Head of caudate nucleus (tissue), 42 donors: ENCODE measurements around the gene MUC20.
"Not testable (repeated sequence)": the region's sequence is repeated elsewhere in the genome, so short reads cannot be mapped to it uniquely, and the experiment has no call there.

Source experiments
- DNase-seq, 42 donors: peaks; one replicate each; pipeline versions ENCODE4 v3.0.0 to v3.0.0-alpha.2; 2020 to 2021; ENCODE audit warnings: mixed read lengths in 7 of 42
- intact Hi-C: fragments of 100-400 bp; cut with DNase I; formaldehyde crosslinking; loops from one replicate; pipeline ENCODE4 v1.15.0; 2022

Gene MUC20

GRCh38 chr3:195692354-195692685 is 28.5 kb upstream of the MUC20 start:
- intact Hi-C loops = no loop called here
- DNase-seq = no peak

GRCh38 chr3:195692781-195693427 is 27.9 kb upstream of the MUC20 start:
- DNase-seq = no peak
- intact Hi-C loops = no loop called here

GRCh38 chr3:195693428-195694216 is 27.2 kb upstream of the MUC20 start:
- intact Hi-C loops = no loop called here
- no peak for DNase-seq

- intact Hi-C loops = not testable (repeated sequence)
- DNase-seq = peak in 1 of 42 donors; percentile 2
Observed at GRCh38 chr3:195694217-195695076, 26.3 kb upstream of the MUC20 start.

GRCh38 chr3:195696632-195697278 is 24.0 kb upstream of the MUC20 start:
- DNase-seq = peak in 2 of 42 donors; percentile 21 to 40
- intact Hi-C loops = no loop called here

DNA sequence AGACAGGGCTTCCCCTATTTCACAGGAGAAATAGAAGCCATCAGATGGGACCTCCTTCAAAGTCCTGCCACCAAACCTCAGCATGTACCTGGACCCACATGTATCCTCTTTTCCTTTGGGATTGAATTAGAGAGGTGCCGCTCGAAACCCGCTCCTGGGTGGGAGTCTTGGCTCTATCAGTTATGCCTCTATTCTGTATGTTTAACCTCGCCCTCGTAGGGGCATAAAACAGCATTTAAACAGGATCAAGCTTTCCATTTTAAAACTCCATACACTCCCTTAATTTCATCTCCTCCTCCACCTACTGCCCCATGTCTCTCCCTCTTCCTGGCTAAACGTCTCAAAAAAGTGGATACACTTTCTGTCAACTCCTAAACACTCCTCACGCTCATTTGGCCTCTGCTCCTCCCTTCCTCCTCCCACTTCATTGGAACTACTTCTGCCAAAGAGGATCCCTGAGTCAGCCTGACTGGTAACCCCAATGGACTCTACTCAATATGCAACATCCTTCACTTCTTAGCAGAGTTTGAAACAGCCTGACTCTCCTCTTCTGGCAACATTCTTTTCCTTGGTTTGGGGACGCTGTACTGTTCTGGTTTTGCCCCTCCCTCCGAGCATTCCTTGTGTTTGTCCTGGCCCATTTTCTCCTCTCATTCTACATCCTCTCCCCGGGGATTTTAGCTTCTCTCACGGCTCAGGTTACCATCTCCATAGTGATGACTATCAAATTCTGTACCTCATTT is 23.0 kb upstream of the MUC20 start:
- intact Hi-C loops = no loop called here

DNA sequence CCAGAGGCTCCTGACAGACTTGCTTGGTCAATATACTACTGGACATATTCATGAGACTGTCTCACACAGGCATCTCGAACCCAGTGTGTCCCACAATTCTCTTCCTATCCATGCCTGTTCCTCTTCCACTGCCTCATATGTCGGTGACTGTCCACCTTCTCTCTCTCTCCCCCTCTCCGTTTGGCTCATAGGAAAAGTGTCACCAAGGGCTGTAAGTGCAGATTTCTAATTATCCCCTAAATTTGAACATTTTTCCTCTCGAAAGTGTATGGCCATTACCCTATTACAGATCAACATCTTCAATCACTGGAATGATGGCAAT is 22.5 kb upstream of the MUC20 start:
- DNase-seq = peak in 1 of 42 donors; percentile 35
- intact Hi-C loops = no loop called here

More for the DNA sequence above, 23.0 kb upstream of the MUC20 start:
- DNase-seq = peak in 2 of 42 donors; percentile 38 to 46

- intact Hi-C loops = no loop called here
- peak in 2 of 42 donors; percentile 32 to 37 for DNase-seq
Observed at GRCh38 chr3:195698647-195699387, 22.0 kb upstream of the MUC20 start.

DNA sequence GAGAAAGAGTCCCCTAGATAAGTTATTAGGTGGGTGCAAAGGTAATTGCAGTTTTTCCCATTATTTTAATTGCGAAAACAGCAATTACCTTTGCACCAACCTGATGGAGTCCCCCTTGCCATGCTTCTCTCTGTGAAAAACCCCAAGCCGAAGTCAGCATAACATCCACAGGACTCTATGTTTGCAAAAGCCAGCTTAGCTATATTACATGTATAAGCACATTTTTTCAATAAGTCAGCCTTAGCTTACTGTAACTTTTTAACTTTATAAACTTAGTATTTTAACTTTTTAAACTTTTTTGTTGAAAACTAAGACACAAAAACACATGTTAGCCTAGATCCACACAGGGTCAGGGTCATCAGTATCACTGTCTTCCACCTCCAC is 21.4 kb upstream of the MUC20 start:
- intact Hi-C loops = no loop called here
- DNase-seq = no peak

- DNase-seq = peak in 1 of 42 donors; percentile 16
- intact Hi-C loops = no loop called here
Observed at GRCh38 chr3:195699860-195700259, 20.9 kb upstream of the MUC20 start.

- DNase-seq = peak in 1 of 42 donors; percentile 28
- intact Hi-C loops = no loop called here
Observed at GRCh38 chr3:195700319-195700718, 20.5 kb upstream of the MUC20 start.

- intact Hi-C loops = no loop called here
- DNase-seq = peak in 5 of 42 donors; percentile 17 to 61 (median 36)
Observed at GRCh38 chr3:195701042-195701915, 19.5 kb upstream of the MUC20 start.

DNA sequence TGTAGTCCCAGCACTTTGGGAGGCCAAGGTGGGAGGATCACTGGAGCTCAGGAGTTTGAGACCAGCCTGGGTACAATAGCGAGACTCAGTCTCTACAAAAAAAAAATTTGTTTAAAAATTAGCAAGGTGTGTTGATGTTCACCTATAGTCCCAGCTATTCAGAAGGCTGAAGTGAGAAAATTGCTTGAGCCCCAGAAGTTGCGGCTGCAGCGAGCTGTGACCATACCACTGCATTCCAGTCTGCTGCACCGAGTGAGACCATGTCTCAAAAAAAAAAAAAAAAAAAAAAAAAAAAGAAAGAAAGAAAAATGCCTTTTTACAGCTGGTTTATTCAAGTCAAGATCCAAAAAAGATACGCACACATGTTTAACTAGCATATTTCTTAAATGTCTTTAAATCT is 17.0 kb upstream of the MUC20 start:
- intact Hi-C loops = no loop called here
- DNase-seq = peak in 3 of 42 donors; percentile 15 to 41 (median 40)

- peak in 4 of 42 donors; percentile 3 to 36 (median 21) for DNase-seq
- intact Hi-C loops = no loop called here
Observed at GRCh38 chr3:195704433-195704999, 16.3 kb upstream of the MUC20 start.

DNA sequence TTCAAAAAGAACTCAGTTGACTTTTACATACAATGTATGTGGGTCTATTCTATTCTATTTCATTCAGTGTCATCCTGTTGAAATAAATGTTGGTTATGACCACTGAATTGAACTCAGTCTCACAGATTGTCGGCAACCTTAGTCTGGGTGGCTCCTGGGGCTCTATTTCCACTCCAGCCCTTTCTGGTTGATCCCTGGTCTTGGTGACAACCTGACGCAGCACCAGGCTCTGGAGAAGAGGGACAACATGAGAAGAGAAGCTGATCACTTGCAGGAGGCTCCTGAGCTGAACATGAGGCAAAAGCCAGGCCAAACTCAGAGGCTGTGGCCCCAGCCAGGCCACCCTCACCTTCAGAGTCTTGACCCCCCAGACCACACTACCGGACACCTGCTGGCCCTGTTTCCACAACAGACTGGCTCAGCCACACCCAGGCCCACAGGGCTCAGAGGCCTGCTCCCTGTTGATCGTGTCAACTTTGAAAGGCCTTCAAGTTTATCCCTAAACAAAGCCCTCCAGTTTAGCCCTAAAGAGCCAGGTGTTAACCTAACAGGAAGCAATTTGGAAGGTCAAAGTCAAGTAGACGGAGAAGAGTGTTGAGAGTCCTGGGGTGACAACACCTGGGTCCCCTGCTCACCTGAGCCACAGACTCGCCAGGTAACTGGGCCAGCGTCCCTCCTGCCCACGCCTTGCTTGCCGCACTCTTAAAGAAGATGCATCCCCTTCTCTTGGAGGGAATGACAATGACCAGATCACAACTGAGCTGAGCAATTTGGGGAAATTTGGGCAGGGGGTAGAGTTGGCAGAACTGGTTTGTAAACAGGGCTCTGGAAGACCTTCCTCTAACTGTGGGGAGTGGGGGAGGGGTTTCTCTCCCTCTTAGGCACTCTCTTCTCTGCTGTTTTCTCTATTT is 15.4 kb upstream of the MUC20 start:
- peak in 4 of 42 donors; percentile 22 to 41 (median 33) for DNase-seq
- intact Hi-C loops = no loop called here

DNA sequence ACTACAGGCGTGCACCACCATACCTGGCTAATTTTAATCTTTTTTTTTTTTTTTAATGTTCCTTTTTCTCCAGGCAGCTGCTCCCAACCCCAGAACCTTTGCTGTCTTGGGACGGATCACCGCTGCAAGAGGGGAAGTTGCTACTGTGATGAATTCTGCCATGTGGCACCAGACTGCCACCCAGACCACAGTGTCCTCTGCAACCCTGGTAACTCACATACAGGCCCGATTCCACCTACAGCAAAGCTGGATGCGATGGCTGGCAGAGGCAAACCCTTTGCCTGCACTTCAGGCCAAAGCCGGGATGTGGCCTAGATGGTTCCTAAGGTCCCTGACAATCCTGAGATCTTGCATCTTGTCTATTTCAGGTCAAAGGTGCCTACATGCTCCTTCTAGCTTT is 12.7 kb upstream of the MUC20 start:
- peak in 2 of 42 donors; percentile 10 to 27 for DNase-seq

More for the DNA sequence above, 12.7 kb upstream of the MUC20 start:
- intact Hi-C loops = no loop called here
